T1000 (cell line): ENCODE results near the gene CIAO1.
A peak's percentile ranks its signal among the peaks of the same experiment; 100 is the strongest.
"Not testable (repeated sequence)": the region's sequence is repeated elsewhere in the genome, so short reads cannot be mapped to it uniquely, and the experiment has no call there.

ENCODE experiments used
- DNase-seq: peaks from one replicate; lab custom pipeline; 2025; ENCODE audit warnings: mixed read lengths; lab: John Stamatoyannopoulos, UW

The CIAO1 gene

DNA sequence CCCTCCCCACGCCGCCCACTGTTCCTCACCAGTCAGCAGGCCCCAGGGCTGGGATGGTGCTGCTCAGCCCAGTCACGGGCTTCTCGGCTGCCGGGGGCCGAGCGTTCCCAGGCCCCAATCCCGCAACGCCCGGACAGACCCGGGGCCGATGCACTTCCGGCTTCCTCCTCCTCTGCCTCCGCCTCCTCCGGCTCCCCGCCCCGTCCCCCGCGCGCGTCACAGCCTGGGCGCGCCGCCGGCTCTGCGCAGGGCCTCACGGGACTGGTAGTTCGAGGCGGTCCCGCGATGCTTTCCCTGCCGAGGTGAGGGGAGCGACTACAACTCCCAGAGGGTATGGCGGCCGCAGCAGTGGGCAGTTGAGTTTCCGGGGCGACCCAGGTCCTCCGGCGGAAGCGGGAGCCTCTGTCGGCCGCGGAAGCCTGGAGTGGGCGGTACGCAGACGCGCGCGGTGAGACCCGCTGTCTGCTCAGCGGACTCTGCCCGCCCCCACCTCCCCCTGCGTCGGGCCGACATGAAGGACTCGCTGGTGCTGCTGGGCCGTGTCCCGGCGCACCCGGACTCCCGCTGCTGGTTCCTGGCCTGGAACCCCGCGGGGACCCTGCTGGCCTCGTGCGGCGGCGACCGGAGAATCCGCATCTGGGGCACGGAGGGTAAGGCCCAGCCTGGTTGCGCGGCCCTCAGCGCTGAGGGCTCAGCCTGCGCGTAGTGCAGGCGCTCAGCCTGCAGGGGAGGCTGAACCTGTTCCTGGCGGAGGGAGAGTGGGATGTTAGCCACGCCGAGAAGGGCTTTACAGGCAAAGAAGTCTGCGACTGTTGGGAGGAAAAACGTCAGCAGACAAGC, at the start of gene CIAO1, which contains the start of gene TMEM127:
TSS of gene CIAO1 (plus strand) at position 386 of the 840 bp plus-strand sequence. CDS start at position 512, 126 bp downstream.
TSS of gene TMEM127 (minus strand) at position 158 of the 840 bp plus-strand sequence. CDS start 616 bp downstream, outside the sequence.
- peak; percentile 95 for DNase-seq

DNA sequence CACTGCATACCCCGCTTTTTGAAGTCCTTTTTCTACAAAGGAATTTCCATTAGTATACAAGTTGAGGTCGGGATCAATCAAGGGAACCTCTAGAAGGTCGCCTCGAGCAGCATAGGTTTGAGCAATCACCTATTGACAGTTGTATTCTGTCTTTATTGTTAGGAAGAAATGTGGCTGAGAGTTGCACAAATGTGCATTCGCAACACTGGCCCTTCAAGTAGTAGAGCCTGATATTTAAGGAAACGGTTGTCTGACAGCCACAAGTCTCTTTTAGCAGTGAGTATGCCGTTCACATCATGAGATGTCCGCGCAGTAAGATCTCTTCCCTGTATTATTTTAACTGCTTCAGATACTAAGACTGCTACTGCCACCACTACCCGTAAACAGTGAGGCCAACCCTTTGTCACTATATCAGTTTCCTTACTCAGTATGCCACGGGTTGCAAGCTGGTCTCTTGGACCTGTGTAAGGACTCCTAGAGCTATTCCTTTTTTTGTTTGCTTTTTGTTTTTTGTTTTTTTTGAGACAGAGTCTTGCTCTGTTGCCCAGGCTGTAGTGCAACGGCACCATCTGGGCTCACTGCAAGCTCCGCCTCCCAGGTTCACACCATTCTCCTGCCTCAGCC, 47.4 kb upstream of the CIAO1 start:
- no peak for DNase-seq

DNA sequence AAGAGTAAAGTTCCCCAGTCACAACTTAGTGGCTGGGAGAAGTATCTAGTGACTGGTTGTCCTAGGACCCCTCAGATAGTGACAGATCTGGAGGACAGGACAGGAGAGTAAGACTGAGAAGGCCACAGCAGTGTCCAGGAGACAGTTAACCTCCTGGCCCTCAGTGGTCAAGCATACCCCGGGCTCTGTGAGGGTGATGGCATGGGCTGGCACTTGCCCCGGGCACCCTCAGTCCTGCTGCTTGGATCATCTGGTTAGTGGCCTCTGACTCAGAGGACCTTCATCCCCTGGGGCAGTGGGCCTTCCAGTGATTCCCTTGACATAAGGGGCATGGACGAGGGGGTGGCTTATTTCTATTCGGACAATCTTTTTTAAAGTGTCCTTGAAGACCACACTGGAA, 46.1 kb upstream of the CIAO1 start:
- DNase-seq: not testable (repeated sequence)

DNA sequence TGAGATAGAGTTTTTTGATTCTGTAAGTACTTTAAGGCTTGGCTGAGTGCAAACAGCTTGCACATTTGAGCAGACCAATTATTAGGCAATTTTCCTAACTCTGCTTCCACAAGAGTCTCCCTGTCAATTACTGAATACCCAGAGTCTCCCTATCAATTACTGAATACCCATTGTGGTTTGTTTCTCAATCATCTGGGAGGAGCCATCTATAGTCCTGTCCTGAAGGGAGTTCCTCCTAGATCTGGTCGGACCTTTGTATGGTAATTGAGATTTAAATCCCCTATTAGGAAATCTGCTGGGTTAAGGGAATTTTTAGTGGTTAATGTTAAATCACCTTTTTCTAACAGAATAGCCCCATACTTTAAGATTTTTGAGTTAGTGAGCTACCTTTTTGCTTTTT, 44.9 kb upstream of the CIAO1 start:
- DNase-seq: not testable (repeated sequence)

DNA sequence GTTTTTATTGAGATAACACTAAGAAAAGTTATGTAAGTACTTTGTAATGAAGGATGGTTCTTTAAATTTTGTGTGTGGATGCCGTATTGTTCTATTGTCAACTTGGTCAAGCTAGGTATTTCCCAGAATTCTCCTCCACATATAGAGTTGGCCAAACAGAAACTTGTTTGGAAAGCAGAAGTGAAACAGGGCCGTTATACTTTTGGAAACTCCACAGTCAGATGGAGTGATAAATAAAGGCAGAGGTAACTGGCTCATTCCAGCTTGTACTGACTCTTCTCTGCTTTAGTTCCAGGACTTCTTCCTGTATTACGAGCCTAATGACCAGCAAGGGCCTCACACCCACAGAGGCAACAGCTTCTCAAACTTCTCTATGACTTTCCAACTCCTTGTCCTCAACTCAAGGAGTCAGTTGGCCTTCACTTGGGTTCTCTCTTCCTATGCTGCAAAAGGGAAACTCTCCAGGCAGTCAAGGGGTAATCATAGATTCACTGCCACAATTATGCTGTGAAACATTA, 41.0 kb upstream of the CIAO1 start:
- no peak for DNase-seq

DNA sequence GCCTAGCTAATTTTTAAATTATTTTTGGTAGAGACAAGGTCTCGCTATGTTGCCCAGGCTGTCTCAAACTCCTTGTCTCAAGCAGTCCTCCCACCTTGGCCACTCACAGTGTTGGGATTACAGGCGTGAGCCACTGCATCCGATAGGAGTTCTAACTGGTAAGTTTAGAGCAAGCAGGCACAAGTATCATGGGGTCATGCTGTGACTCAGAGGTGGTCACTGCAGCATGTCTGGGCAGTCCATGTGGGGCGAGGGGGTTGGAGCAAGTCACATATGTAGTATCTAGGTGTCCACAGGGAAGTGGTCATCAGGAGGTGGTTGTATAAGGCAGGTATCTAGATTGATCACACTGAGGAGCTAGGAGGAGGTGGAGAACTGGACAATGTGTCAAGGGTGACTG, 34.7 kb upstream of the CIAO1 start:
- DNase-seq: no peak

DNA sequence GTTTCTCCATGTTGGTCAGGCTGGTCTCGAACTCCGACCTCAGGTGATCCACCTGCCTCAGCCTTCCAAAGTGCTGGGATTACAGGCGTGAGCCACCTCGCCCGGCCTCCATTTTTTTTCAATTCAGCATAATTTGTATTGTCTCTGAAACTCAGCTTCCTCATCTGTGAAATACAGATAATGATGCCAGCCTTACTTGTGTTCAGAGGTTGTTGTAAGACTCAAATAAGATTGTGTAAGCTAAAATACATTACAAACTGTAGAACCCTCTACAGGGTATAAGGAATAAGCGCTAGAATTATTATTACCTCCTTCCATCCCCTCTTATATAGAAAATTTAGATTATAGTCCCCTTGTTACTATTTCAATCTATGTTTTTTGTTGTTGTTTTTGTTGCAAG, 32.6 kb upstream of the CIAO1 start:
- no peak for DNase-seq

DNA sequence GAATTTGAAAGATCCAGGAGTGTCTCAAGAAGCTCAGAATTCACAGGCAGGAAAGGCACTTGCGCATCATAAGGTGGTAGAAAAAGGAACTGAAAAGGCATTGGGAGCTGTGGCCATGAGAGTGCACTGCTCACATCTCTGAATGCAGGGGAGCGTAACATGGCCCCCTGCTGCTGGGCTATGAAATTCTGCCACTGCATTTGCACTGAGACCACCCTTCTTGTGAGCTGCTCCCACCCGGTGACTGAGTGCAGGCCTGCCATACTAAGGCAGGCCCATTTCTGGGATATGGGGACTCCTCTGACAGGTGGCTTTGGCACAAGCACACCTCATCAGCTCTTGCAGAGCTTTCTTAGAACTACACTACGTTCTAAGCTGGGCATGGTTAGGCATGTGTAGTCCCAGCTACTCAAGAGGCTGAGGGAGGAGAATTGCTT, 32.1 kb upstream of the CIAO1 start:
- DNase-seq: no peak

DNA sequence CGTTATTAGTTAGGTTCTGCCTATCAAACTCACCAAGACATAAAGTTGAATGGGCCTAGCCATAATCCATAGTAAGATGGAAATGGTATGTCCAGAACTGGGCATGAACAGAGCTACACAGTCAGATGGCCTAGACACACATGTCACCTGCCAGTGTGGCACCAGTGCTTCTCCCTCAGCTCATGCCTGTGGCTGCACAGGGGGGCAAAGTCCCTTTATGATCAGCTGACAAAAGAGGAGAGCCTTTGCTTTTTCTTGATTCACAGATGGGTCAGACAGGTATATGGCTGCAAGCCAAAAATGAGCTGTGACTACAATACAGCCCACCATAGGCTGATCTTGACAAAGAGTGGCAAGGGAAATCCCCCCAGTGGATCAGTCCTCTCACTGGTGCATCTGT, 29.1 kb upstream of the CIAO1 start:
- no peak for DNase-seq

DNA sequence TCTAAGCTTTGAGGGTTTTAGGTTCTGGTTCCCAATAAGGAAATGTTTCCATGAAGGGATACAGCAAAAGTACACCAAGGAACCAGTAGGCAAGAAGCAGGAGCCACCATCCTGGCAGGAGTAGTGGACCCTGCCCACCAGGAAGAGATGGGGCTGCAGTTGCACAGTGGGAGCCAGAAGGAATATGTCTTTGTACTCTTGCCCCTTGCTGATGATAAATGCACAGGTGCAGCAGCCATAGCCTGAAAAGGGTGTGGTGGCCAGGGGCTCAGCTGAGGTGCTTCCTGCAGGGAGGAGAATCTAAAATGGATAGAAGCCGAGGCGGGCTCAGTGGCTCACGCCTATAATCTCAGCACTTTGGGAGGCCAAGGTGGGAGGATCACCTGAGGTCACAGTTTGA, 27.8 kb upstream of the CIAO1 start:
- no peak for DNase-seq

DNA sequence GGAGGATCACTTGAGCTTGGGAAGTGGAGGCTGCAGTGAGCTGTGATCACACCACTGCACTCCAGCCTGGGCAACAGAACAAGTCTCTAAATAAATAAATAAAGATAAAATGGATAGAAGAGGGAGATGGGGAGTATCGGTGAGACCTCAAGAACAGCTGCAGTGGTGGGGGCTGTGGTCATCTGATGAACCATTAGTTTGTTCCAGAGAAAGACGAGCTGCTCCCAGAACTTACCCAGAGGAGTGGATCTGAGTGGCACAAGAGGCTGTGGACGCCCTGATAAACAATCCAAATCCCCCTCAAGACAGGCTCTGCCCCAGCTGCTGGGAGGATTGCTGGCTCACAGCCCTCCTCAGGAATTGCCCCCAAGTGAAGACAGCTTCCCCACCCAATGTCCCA, 26.9 kb upstream of the CIAO1 start:
- no peak for DNase-seq

DNA sequence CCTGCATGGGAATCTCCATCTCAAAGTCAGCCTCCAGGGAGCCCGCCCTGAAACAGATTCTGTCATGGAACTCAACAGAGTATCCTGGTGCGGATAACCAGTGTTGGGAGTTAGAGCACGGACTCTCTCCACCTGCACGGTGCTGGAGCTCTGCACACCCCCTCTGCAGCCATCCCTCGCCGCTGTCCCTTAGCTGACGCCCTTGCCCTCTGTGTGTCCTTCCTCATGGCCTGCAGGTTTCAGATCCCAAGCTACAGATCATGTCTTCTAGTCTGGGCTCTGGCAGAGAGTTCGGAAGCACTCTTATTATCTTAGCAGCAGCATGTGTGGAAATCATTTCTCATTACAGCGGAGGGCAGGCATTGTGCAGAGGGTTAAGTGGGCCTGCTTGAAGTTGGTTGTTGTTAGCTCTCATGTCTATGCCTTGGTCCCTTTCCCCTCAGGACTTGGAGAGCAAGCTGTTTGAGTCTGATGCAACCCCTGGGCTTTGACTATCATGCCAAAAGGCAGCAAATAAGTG, 26.2 kb upstream of the CIAO1 start:
- no peak for DNase-seq

DNA sequence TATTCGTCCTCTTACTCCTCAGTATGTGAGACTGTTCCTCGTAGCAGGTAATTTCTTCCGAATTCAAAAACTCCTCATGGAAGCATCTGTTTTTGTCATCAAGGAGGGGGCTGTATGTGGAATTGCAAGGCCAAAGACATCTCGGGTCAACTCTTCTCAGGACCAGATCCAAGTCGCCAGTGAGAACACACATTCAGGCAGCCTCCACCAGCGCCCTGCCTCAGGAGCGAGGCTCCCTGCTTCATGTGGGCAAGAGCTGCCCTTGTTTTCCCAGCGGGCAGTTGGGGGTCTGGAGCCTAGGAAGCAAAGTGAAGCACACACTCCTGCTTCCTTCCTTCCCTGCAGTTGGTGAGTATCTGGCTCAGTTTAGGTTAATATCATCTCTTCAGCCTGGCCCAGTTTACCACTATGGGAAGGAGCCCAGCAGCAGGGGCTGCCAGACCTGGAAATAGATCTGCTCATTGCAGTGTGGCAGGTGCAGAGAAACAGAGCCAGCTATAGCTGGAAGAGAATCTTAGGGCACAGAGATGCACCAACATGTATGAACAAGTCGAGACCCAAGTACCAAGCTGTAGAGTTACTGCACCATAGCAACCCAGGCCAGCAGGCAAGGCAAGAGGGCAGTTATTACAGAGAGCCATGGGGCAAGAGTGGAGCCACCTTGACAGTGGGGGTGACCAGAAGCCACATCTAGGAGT, 25.5 kb upstream of the CIAO1 start:
- DNase-seq: no peak

DNA sequence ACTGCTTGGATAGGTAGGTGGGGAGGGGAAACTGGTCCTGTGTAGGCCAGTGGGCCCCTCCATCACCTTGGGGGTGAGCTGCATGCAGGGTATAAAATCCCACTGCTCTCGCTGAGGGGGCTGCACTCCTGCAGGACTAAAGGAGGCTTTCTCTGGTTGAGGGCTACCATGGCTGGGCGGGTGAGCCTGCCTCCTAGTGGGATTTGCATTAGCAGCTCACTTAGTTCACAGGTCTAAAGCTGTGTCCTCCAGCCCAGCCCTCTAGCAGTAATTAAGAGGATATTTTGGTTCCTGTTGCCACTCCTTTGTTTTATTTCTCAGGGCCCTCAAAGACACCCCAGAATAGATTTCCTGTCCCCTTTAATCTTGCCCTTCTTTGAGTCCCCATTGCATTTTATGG, 24.8 kb upstream of the CIAO1 start:
- no peak for DNase-seq

DNA sequence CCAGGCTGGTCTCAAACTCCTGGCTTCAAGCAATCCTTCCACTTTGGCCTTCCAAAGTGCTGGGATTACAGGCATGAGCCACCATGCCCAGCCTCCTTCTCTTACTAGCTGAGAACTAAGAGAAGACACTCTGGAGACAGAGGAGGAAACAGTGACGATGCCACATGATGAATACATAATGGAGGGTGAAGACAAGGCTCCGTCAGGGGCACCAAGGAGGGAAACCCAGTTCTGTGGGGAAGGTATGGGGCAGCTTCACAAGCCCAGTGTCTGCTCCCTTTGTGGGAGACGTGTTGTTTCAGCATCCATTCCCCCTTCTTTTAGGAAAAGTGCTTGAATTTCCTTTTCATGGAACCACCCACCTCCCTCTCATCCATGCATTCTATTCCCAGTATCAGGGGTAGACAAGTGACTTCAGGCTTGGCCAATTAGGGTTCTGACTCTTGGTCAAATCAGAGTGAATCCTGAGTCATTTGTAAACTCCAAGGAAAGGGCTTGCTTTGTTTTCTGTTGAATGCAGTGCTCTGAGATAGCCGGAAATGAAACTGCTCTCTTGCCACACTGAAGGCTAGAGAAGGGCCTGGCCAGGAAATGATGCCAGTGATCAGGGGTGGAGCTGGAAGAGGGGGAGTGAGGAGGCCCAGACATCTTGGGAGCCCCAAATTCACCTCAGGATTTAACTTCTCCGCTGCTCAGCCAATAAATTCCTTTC, 24.0 kb upstream of the CIAO1 start:
- DNase-seq: no peak

DNA sequence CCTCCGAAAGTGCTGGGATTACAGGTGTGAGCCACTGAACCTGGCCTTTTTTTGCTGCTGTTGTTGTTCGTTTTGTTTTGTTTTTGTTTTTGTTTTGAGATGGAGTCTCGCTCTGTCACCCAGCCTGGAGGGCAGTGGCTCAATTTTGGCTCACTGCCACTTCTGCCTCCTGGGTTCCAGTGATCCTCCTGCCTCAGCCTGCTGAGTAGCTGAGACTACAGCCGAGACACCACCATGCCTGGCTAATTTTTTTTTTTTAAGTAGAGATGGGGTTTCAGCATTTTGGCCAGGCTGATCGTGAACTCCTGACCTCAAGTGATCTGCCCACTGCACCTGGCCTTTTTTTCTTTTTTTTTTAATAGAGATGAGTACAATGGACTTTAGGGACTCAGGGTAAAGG, 22.2 kb upstream of the CIAO1 start:
- DNase-seq: no peak

DNA sequence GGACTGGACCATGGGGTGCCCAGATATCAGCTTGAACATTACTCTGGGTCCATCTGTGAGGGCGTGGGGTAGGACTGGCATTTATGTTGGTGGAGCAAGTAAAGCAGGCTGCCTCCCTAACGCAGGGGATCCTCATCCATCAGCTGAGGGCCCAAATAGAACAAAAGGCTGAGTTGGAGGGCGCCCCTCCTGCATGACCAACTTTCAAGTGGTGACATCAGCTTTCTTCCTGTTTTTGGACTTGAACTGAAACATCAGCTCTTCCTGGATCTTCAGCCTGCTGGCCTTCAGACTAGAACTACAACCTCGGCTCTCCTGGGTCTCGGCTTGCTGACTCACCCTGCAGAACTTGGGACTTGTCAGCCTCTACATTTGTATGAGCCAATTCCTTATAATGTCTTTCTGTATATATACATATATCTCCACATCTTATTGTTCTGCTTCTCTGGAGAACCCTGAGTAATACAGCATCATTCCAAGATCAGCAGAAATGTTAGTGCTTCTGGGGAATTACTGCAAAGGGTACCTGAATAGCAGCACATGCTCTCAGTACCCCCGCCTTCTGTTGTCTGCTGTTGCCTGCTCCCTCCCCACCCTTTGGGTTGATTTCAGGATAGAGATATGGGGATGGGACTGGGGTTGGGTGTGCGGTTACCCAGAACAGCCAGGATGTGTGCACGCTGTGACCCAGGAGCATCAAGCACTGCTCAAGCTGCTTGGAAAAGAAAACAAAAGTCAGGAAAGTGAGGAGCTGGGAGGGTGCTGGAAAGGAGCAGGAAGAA, 20.2 kb upstream of the CIAO1 start:
- no peak for DNase-seq

DNA sequence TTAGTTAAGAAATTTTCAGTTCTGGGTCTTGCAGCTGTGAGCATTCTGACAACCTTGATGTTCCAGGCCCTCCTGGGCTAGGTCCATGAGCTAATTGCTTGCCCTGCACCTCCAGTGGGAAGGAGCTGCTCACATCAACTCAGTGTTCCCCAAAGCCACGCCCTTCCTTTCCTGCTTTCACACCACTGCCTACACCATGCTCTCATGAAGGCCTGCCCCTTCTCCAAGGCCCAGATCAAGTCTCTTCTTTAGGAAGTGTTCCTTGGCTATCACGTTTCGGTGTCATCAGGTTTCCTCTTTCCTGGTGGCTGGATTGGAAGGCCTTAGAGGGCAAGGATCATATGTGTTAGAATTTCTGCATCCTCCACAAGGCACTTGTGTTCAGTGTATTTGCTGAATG, 19.0 kb upstream of the CIAO1 start:
- no peak for DNase-seq

DNA sequence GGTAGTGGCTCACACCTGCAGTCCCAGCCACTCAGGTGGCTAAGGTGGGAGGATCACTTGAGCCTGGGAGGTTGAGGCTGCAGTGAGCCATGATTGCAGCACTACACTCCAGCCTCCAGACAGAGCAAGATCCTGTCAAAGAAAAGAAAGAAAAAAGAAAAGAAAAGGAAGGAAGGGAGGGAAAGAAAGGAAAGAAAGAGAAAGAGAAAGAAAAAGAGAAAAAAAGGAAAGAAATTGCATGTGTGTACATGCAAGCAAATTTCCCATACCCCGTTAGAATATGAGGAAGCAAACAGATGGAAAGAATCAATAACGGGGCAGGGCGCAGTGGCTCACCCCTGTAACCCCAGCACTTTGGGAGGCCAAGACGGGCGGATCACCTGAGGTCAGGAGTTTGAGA, 18.1 kb upstream of the CIAO1 start:
- DNase-seq: no peak

DNA sequence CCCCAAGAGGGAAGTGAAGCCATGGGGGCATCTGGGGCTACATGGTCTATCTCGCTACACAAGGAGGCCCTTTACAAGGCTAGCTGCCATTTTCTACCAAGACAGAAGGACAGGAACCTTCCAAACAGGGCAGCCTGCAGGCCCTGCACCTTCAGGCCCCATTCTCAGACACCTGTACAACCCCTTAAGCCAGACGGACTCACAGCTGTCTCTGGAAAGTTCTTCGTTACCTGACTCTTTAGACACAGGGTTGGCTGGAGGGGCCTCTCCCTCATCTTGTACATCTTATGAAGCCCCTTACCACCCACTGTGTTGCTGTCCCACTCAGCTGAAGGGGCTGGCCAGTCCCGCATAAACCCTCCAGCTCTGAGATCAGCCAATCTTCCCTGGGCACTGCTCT, 17.4 kb upstream of the CIAO1 start:
- DNase-seq: no peak

DNA sequence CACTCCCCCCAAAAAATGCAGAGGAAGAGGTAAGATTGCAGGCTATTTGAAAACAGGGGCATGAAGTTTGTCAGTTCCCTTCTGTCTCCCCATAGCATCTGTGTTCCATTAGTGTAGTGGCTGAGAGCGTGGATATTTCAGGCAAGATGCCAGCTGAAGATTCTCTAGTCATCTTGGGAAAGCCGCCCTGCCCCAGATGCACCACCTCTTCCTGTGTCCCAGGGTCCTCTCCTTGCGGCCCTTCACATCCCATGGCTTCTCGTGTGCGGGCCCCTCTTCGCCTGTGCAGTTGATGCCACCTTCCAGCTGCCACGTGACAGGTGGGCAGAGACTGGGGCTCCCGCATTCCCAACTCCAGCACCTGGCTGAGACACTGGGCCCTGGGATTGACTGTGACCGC, 16.4 kb upstream of the CIAO1 start:
- no peak for DNase-seq
